C4-2B (cell line): ENCODE measurements around the gene RSL1D1.

Source experiments
- ZFX ChIP-seq: fragments of 450-650 bp; IDR thresholded peaks from 2 replicates; pipeline ENCODE4 v1.6.1; 2017
- TF ChIP-seq, protein P1 (sequence below): fragments of 450-650 bp; conservative IDR thresholded peaks from 2 replicates; pipeline ENCODE4 v1.5.1; 2017; ENCODE audit warnings: mild to moderate bottlenecking

- TF ChIP-seq, protein P1, sequence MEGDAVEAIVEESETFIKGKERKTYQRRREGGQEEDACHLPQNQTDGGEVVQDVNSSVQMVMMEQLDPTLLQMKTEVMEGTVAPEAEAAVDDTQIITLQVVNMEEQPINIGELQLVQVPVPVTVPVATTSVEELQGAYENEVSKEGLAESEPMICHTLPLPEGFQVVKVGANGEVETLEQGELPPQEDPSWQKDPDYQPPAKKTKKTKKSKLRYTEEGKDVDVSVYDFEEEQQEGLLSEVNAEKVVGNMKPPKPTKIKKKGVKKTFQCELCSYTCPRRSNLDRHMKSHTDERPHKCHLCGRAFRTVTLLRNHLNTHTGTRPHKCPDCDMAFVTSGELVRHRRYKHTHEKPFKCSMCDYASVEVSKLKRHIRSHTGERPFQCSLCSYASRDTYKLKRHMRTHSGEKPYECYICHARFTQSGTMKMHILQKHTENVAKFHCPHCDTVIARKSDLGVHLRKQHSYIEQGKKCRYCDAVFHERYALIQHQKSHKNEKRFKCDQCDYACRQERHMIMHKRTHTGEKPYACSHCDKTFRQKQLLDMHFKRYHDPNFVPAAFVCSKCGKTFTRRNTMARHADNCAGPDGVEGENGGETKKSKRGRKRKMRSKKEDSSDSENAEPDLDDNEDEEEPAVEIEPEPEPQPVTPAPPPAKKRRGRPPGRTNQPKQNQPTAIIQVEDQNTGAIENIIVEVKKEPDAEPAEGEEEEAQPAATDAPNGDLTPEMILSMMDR = no peak
- TF ChIP-seq ZFX = no peak
These were observed 16.0 kb downstream of the RSL1D1 start for GRCh38 chr16:11835309-11835708.
